GM21786 (cell line): ENCODE results near the gene GRB10.

Experiments
- ATAC-seq: cut with Tn5 transposase; IDR thresholded peaks from one replicate; pipeline ENCODE4 v1.9.1; 2021; ENCODE audit not compliant: unreplicated experiment

GRB10 gene

GRCh38 chr7:50618281-50618680 is 164.4 kb downstream of the GRB10 start:
- no peak for ATAC-seq

GRCh38 chr7:50615519-50616080 is 167.1 kb downstream of the GRB10 start:
- no peak for ATAC-seq

GRCh38 chr7:50614721-50615518 is 167.8 kb downstream of the GRB10 start:
- ATAC-seq = no peak

GRCh38 chr7:50613473-50613872 is 169.2 kb downstream of the GRB10 start:
- ATAC-seq = no peak

- no peak for ATAC-seq
Observed at GRCh38 chr7:50612704-50613103, 170.0 kb downstream of the GRB10 start.

GRCh38 chr7:50610521-50611277 is 172.0 kb downstream of the GRB10 start:
- no peak for ATAC-seq

- ATAC-seq = no peak
Observed at GRCh38 chr7:50608196-50608906, 174.3 kb downstream of the GRB10 start.

- ATAC-seq = no peak
Observed at GRCh38 chr7:50607524-50608125, 175.1 kb downstream of the GRB10 start.

- ATAC-seq = no peak
Observed at GRCh38 chr7:50605059-50605458, 177.6 kb downstream of the GRB10 start.

GRCh38 chr7:50603287-50603686 is 179.4 kb downstream of the GRB10 start:
- no peak for ATAC-seq

GRCh38 chr7:50599385-50599784 is 183.3 kb downstream of the GRB10 start:
- ATAC-seq = no peak

GRCh38 chr7:50598460-50599343 is 184.0 kb downstream of the GRB10 start:
- ATAC-seq = no peak

GRCh38 chr7:50596484-50596883 is 186.2 kb downstream of the GRB10 start:
- ATAC-seq = no peak

GRCh38 chr7:50595491-50596102 is 187.1 kb downstream of the GRB10 start:
- no peak for ATAC-seq

GRCh38 chr7:50594734-50595485 is 187.8 kb downstream of the GRB10 start:
- no peak for ATAC-seq

GRCh38 chr7:50594136-50594535 is 188.6 kb downstream of the GRB10 start:
- ATAC-seq = no peak

- ATAC-seq = no peak
Observed at GRCh38 chr7:50592940-50593339, 189.8 kb downstream of the GRB10 start.

- peak; percentile 70 for ATAC-seq
Observed at GRCh38 chr7:50591480-50592438, 190.9 kb downstream of the GRB10 start.
